Lower leg skin (tissue), 3 donors: Measurements from ENCODE around the gene EHF.

ENCODE experiments used
- POLR2A ChIP-seq, 2 donors: fragments of 450-650 bp; IDR thresholded peaks; one replicate each; pipeline ENCODE4 v1.6.1; 2016 to 2017; ENCODE audit warnings: antibody characterized with exemption in 2 of 2, mild to moderate bottlenecking in 1 of 2, moderate library complexity in 1 of 2
- TF ChIP-seq, protein P1 (sequence below), 3 donors: fragments of 450-650 bp; IDR thresholded peaks; one replicate each; pipeline ENCODE4 v1.5.1; 2016; ENCODE audit warnings: antibody characterized with exemption in 3 of 3, mild to moderate bottlenecking in 3 of 3, moderate library complexity in 2 of 3

DNA sequence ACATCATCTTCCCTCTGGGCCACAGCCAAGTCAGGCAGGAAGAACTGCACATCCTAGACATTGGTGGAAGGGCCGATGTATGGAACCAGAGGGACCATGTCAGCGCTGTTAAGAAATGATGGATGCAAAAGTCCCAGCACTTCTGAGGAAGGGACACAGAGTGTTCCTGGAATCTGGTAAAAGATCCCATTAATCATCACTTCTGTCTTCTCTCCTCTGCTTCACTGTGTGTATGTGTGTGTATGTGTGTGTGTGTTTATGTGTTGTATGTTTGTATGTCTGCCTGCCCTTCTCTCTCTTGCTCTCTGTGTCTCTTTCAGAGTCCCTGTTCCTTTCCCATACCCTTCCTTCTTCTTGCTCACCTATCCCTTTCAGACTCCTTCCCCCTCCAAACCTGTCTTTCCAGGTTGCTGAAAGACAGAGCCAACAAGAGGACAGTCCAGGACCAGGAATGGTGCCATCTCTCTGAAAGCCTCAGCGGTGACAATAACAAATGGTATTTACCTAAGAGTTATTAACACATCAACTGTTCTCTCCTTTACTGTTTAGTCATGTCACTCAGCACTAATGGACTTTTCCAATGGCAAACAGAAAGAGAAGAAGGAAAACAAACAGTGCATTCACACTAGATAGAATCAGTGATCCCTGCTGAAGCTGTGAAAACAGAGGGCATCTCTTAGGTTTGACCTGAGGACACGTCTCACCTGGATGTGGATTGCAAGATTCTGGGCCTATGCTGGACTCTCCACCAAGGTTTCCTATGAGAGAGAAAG lies 47.1 kb downstream of the EHF start:
- TF ChIP-seq, protein P1, sequence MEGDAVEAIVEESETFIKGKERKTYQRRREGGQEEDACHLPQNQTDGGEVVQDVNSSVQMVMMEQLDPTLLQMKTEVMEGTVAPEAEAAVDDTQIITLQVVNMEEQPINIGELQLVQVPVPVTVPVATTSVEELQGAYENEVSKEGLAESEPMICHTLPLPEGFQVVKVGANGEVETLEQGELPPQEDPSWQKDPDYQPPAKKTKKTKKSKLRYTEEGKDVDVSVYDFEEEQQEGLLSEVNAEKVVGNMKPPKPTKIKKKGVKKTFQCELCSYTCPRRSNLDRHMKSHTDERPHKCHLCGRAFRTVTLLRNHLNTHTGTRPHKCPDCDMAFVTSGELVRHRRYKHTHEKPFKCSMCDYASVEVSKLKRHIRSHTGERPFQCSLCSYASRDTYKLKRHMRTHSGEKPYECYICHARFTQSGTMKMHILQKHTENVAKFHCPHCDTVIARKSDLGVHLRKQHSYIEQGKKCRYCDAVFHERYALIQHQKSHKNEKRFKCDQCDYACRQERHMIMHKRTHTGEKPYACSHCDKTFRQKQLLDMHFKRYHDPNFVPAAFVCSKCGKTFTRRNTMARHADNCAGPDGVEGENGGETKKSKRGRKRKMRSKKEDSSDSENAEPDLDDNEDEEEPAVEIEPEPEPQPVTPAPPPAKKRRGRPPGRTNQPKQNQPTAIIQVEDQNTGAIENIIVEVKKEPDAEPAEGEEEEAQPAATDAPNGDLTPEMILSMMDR (IDR thresholded peaks at IDR 0.05): no peak
- TF ChIP-seq POLR2A (IDR thresholded peaks at IDR 0.05): no peak
